HepG2 (cell line): Measurements from ENCODE around the gene PREX1. TPM values are rescaled to one million over a fixed set of nuclear protein-coding genes. Genes with fewer than 3 reads are reported as not detected.

Source experiments
- ATAC-seq: fragments of 200-7000 bp; cut with Tn5 transposase; 3 replicates; pipeline ENCODE4 v1.9.1; 2020; ENCODE audit warnings: mild to moderate bottlenecking, moderate library complexity
- BruUV-seq: library from RNA; stranded (reverse); fragments of 400-500 nt; replicated peaks from 2 replicates; lab custom pipeline; 2021; lab: Mats Ljungman, UMichigan
- CTCF ChIA-PET: fragments of 300-600 bp; formaldehyde crosslinking; extraction: SDS; loops from one replicate; lab custom pipeline; 2021; ENCODE audit warnings: low total read pairs, inconsistent platforms, low intra/inter-chr PET ratio; lab: Yijun Ruan, JAX
- POLR2A ChIA-PET: fragments of 350-600 bp; sonication (Branson Sonifier 250); formaldehyde crosslinking; loops from one replicate; lab custom pipeline; 2020; ENCODE audit warnings: antibody characterized with exemption, inconsistent platforms; lab: Yijun Ruan, JAX
- DNase-seq: peaks from one replicate; pipeline ENCODE4 v3.0.0-alpha.2; 2015; ENCODE audit warnings: low spot score
- FAIRE-seq: peaks from 3 replicates; lab custom pipeline; 2011; peaks lifted over from hg19 to GRCh38; lab: Jason Lieb, UNC
- H2AFZ ChIP-seq: one replicate; pipeline ENCODE4 v1.6.1; 2011; ENCODE audit warnings: low read length, inconsistent platforms
- H3K27ac ChIP-seq: fragments of 300-600 bp; 3 replicates; pipeline ENCODE4 v1.8.0; 2011; ENCODE audit warnings: mixed run types, mild to moderate bottlenecking, mixed read lengths, low read length, inconsistent platforms; ENCODE audit not compliant: insufficient read depth; ENCODE audit errors: extremely low read length
- H3K27me3 ChIP-seq, 2 experiments: fragments of 200-600 bp in 1 of 2; 2 replicates in 1 of 2; 3 replicates in 1 of 2; pipeline versions ENCODE4 v1.6.0 to v1.8.0; 2011; ENCODE audit warnings: low read length in 2 of 2, mild to moderate bottlenecking in 2 of 2, moderate library complexity in 2 of 2, inconsistent platforms in 1 of 2; ENCODE audit not compliant: insufficient read depth in 2 of 2, control insufficient read depth in 1 of 2
- H3K36me3 ChIP-seq, 2 experiments: fragments of 200-600 bp in 1 of 2; replicated peaks in 1 of 2; 2 replicates in 1 of 2; 3 replicates in 1 of 2; pipeline versions ENCODE4 v1.5.1 to v1.8.0; 2011; ENCODE audit warnings: low read length in 2 of 2, inconsistent platforms in 1 of 2; ENCODE audit not compliant: insufficient read depth in 2 of 2, control insufficient read depth in 1 of 2
- H3K4me1 ChIP-seq: 2 replicates; pipeline ENCODE4 v1.5.1; 2012; ENCODE audit warnings: low read length, inconsistent platforms; ENCODE audit not compliant: insufficient read depth
- H3K4me2 ChIP-seq: 2 replicates; pipeline ENCODE4 v1.6.0; 2011; ENCODE audit warnings: low read depth, low read length, inconsistent platforms
- H3K4me3 ChIP-seq, 3 experiments: fragments of 200-600 bp in 1 of 3; sonication (generic), shearing (Covaris generic) in 1 of 3; replicated peaks in 1 of 3; 2 replicates each; pipeline ENCODE4 v1.5.1; 2011 to 2016; ENCODE audit warnings: low read length in 3 of 3, inconsistent platforms in 2 of 3, low read depth in 2 of 3, mild to moderate bottlenecking in 2 of 3, control low read depth in 1 of 3, mixed read lengths in 1 of 3; ENCODE audit not compliant: insufficient read depth in 1 of 3
- H3K79me2 ChIP-seq: one replicate; pipeline ENCODE4 v1.6.1; 2011; ENCODE audit warnings: low read length, inconsistent platforms; ENCODE audit not compliant: insufficient read depth
- H3K9ac ChIP-seq: 2 replicates; pipeline ENCODE4 v1.6.0; 2011; ENCODE audit warnings: mild to moderate bottlenecking, low read depth, low read length, inconsistent platforms; ENCODE audit not compliant: insufficient read depth
- H3K9me3 ChIP-seq: 2 replicates; pipeline ENCODE4 v1.5.1; 2012; ENCODE audit warnings: mild to moderate bottlenecking, low read length
- H4K20me1 ChIP-seq: 2 replicates; pipeline ENCODE4 v1.6.0; 2011; ENCODE audit warnings: inconsistent platforms, mild to moderate bottlenecking, low read length, moderate library complexity; ENCODE audit not compliant: insufficient read depth
- HIVEP1 ChIP-seq: sonication (generic); formaldehyde crosslinking; IDR thresholded peaks from 2 replicates; pipeline ENCODE4 v1.4.0; 2020; ENCODE audit warnings: mild to moderate bottlenecking, missing genetic modification reagents
- RAD51 ChIP-seq: fragments of 450-650 bp; IDR thresholded peaks from 2 replicates; pipeline ENCODE4 v1.6.1; 2016; ENCODE audit warnings: borderline replicate concordance
- RBFOX2 ChIP-seq: fragments of 200-400 bp; formaldehyde crosslinking; IDR thresholded peaks from 2 replicates; pipeline ENCODE4 v1.6.1; 2017; ENCODE audit warnings: low read depth, mild to moderate bottlenecking, low read length
- ZNF577 ChIP-seq: sonication (generic); formaldehyde crosslinking; IDR thresholded peaks from 2 replicates; pipeline ENCODE4 v1.4.0; 2020; ENCODE audit warnings: mild to moderate bottlenecking, low read depth, missing genetic modification reagents, borderline replicate concordance
- ZNF629 ChIP-seq: sonication (generic); formaldehyde crosslinking; conservative IDR thresholded peaks from 2 replicates; pipeline ENCODE4 v1.5.0; 2020; ENCODE audit warnings: missing genetic modification reagents
- ZNF790 ChIP-seq: sonication (generic); formaldehyde crosslinking; IDR thresholded peaks from 2 replicates; pipeline ENCODE4 v1.8.0; 2022; ENCODE audit warnings: missing genetic modification reagents, mild to moderate bottlenecking, borderline replicate concordance
- WGBS: methylation state at CpG from one replicate; pipeline ENCODE4 v1.1.6; 2017; ENCODE audit warnings: low lambda C conversion rate; 5-methylcytosine and 5-hydroxymethylcytosine counted together
- in situ Hi-C: cut with HindIII; loops from 2 replicates; pipeline ENCODE4 v1.10.0; 2017; ENCODE audit warnings: low pct_unique_long_range_greater_than_20kb; ENCODE audit not compliant: extremely low pct_ligation_motif_present
- intact Hi-C: fragments of 100-400 bp; cut with micrococcal nuclease; formaldehyde crosslinking; loops from one replicate; pipeline ENCODE4 v1.10.0; 2022; ENCODE audit not compliant: unreplicated experiment
- polyA plus RNA-seq, 8 experiments: library from polyadenylated mRNA; depleted of rRNA in 3 of 8; stranded (reverse) in 7 of 8; unstranded in 1 of 8; fragments of >200 nt; fragmentation: Illumina TruSeq in 4 of 8; extraction: Trizol in 4 of 8; gene quantifications; 2 replicates each; pipeline versions ENCODE4 v1.2.1 to v1.2.3, GENCODE V29; 2011 to 2016; ENCODE audit warnings: low read depth in 4 of 8, missing spikeins in 1 of 8, mixed read lengths in 1 of 8; ENCODE audit not compliant: insufficient read depth in 1 of 8
- total RNA-seq, 5 experiments: library from RNA; depleted of rRNA; stranded (reverse); fragments of >200 nt; fragmentation: Illumina TruSeq; extraction: Trizol; gene quantifications; 2 replicates each; pipeline ENCODE4 v1.2.3, GENCODE V29; 2016; ENCODE audit warnings: low read depth in 1 of 5
- TF ChIP-seq, protein P1 (sequence below): sonication (generic); formaldehyde crosslinking; IDR thresholded peaks from 2 replicates; pipeline ENCODE4 v1.4.0; 2020; ENCODE audit warnings: missing genetic modification reagents
- TF ChIP-seq, protein P2 (sequence below): sonication (generic); formaldehyde crosslinking; conservative IDR thresholded peaks from 2 replicates; pipeline ENCODE4 v1.8.1; 2023; ENCODE audit warnings: missing genetic modification reagents
- TF ChIP-seq, protein P3 (sequence below): sonication (generic); formaldehyde crosslinking; IDR thresholded peaks from 2 replicates; pipeline ENCODE4 v1.4.0; 2020; ENCODE audit warnings: missing genetic modification reagents
- TF ChIP-seq, protein P4 (sequence below): sonication (generic); formaldehyde crosslinking; IDR thresholded peaks from 2 replicates; pipeline ENCODE4 v1.4.0; 2020; ENCODE audit warnings: missing genetic modification reagents, low read depth, mild to moderate bottlenecking, borderline replicate concordance

Gene PREX1
- total and polyA plus RNA-seq, 2 of the 13 experiments (the other 11 are each of a cell fraction or from before 2014, with no cell fraction given): 0.02 to 0.04 TPM

DNA sequence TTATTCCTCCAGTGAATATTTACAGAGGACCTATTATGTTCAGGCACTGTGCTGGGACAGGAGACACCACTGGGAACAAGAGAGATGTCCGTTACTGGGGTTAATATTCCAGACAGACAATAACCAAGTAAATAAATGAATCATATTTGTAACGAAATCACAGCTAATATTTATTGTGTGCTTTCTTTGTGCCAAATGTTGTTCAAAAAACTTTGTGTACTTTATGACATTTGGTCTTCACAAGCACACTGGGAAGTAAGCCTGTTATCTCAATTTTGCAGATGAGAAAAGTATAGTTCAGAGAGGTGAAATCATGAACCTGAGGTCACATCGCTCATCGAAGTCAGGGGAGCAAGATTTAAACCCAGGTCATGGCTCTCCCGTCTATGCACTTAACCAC, 36.5 kb upstream of the PREX1 start:
- Histone ChIP-seq H3K4me3 (no peak overlapping the region), H3K27ac (no peak overlapping the region), H3K27me3 (peaks cover 2 to 11% of the 10 kb centered on the region in 2 experiments; a peak in 2 of 5 replicates), H4K20me1 (no peaks in the 10 kb centered on the region), H3K9ac (no peak overlapping the region), H3K79me2 (no peaks in the 10 kb centered on the region), H3K4me2 (no peak overlapping the region), H2AFZ (no peak overlapping the region), H3K36me3 (no peaks in the 10 kb centered on the region), H3K9me3 (no peaks in the 10 kb centered on the region), H3K4me1 (no peaks in the 10 kb centered on the region)
- FAIRE-seq (no peak), DNase-seq (no peak), ATAC-seq (no peak)
- no peak for TF ChIP-seq RBFOX2
- TF ChIP-seq, protein P1, sequence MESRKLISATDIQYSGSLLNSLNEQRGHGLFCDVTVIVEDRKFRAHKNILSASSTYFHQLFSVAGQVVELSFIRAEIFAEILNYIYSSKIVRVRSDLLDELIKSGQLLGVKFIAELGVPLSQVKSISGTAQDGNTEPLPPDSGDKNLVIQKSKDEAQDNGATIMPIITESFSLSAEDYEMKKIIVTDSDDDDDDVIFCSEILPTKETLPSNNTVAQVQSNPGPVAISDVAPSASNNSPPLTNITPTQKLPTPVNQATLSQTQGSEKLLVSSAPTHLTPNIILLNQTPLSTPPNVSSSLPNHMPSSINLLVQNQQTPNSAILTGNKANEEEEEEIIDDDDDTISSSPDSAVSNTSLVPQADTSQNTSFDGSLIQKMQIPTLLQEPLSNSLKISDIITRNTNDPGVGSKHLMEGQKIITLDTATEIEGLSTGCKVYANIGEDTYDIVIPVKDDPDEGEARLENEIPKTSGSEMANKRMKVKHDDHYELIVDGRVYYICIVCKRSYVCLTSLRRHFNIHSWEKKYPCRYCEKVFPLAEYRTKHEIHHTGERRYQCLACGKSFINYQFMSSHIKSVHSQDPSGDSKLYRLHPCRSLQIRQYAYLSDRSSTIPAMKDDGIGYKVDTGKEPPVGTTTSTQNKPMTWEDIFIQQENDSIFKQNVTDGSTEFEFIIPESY: no peak
- TF ChIP-seq, protein P2, sequence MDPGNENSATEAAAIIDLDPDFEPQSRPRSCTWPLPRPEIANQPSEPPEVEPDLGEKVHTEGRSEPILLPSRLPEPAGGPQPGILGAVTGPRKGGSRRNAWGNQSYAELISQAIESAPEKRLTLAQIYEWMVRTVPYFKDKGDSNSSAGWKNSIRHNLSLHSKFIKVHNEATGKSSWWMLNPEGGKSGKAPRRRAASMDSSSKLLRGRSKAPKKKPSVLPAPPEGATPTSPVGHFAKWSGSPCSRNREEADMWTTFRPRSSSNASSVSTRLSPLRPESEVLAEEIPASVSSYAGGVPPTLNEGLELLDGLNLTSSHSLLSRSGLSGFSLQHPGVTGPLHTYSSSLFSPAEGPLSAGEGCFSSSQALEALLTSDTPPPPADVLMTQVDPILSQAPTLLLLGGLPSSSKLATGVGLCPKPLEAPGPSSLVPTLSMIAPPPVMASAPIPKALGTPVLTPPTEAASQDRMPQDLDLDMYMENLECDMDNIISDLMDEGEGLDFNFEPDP (CRISPR knock-in tag): no peak
- in situ Hi-C loops (no loop called here), intact Hi-C loops (no loop called here)
- WGBS: 14% methylated on average over 5 of the region's 5 CpGs
- BruUV-seq: no TSS peak
- ChIA-PET CTCF (no interaction called here), POLR2A (no interaction called here)

DNA sequence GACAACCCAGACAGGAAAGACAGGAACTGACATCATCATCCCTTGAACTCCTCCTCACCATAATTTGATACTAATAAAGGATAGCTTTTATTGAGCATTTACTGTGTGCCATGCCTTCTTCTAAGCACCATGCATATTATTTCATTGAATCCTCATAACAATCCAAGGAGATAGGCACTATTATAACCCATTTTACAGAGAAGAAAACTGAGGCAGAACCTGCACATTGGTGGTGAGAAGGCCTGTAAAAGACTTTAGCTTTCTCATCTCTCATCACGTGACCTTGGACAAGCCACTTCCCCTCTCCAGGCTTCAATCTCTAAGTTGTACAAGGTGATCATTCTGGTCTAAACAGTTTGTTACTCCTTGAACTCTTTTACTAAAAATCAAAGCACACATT, 34.5 kb upstream of the PREX1 start:
- Histone ChIP-seq H2AFZ (no peak overlapping the region), H3K9me3 (no peaks in the 10 kb centered on the region), H3K4me1 (no peaks in the 10 kb centered on the region), H3K4me3 (no peak overlapping the region), H4K20me1 (no peaks in the 10 kb centered on the region), H3K9ac (no peak overlapping the region), H3K79me2 (no peaks in the 10 kb centered on the region), H3K36me3 (no peaks in the 10 kb centered on the region), H3K4me2 (no peak overlapping the region), H3K27me3 (peaks cover 7 to 18% of the 10 kb centered on the region in 2 experiments; a peak in 3 of 5 replicates), H3K27ac (no peak overlapping the region)
- CTCF ChIA-PET: no interaction called here
- POLR2A ChIA-PET: no interaction called here
- no TSS peak for BruUV-seq
- FAIRE-seq (no peak), ATAC-seq (no peak), DNase-seq (no peak)
- 39% methylated on average over 1 of the region's 1 CpG for WGBS
- in situ Hi-C loops: no loop called here
- intact Hi-C loops: no loop called here
- TF ChIP-seq, protein P3, sequence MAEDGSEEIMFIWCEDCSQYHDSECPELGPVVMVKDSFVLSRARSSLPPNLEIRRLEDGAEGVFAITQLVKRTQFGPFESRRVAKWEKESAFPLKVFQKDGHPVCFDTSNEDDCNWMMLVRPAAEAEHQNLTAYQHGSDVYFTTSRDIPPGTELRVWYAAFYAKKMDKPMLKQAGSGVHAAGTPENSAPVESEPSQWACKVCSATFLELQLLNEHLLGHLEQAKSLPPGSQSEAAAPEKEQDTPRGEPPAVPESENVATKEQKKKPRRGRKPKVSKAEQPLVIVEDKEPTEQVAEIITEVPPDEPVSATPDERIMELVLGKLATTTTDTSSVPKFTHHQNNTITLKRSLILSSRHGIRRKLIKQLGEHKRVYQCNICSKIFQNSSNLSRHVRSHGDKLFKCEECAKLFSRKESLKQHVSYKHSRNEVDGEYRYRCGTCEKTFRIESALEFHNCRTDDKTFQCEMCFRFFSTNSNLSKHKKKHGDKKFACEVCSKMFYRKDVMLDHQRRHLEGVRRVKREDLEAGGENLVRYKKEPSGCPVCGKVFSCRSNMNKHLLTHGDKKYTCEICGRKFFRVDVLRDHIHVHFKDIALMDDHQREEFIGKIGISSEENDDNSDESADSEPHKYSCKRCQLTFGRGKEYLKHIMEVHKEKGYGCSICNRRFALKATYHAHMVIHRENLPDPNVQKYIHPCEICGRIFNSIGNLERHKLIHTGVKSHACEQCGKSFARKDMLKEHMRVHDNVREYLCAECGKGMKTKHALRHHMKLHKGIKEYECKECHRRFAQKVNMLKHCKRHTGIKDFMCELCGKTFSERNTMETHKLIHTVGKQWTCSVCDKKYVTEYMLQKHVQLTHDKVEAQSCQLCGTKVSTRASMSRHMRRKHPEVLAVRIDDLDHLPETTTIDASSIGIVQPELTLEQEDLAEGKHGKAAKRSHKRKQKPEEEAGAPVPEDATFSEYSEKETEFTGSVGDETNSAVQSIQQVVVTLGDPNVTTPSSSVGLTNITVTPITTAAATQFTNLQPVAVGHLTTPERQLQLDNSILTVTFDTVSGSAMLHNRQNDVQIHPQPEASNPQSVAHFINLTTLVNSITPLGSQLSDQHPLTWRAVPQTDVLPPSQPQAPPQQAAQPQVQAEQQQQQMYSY (CRISPR knock-in tag): no peak
- TF ChIP-seq, protein P4, sequence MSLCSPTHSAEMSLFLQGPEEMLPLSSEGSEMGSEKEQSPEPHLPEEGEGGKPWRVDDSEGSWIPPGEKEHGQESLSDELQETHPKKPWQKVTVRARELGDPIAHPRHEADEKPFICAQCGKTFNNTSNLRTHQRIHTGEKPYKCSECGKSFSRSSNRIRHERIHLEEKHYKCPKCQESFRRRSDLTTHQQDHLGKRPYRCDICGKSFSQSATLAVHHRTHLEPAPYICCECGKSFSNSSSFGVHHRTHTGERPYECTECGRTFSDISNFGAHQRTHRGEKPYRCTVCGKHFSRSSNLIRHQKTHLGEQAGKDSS (CRISPR knock-in tag): no peak
- TF ChIP-seq ZNF629 (peak; percentile 53), RAD51 (peak; percentile 72), HIVEP1 (no peak), ZNF790 (CRISPR knock-in tag) (no peak), ZNF577 (no peak)
